Coronary artery (tissue), 2 donors: ENCODE data around the gene STK36.

Source experiments
- DNase-seq: peaks from one replicate; pipeline ENCODE4 v3.0.0-alpha.2; 2017; ENCODE audit warnings: low spot score
- H3K27ac ChIP-seq, 2 donors: fragments of 200-600 bp; sonication (generic); one replicate each; pipeline ENCODE4 v1.5.1; 2016 to 2019
- H3K4me3 ChIP-seq: fragments of 200-600 bp; sonication (generic); 2 replicates; pipeline ENCODE4 v1.5.1; 2016; ENCODE audit warnings: mild to moderate bottlenecking, moderate library complexity
- CTCF ChIP-seq: fragments of 200-600 bp; sonication (generic); IDR thresholded peaks from one replicate; pipeline ENCODE4 v1.5.1; 2019; ENCODE audit warnings: antibody characterized with exemption

Gene STK36

GRCh38 chr2:218631837-218632236 is 40.0 kb upstream of the STK36 start:
- H3K27ac ChIP-seq, result no peak overlapping the region
- TF ChIP-seq CTCF, result no peak

GRCh38 chr2:218635719-218636118 is 36.2 kb upstream of the STK36 start:
- no peak overlapping the region for H3K4me3 ChIP-seq
- no peak for TF ChIP-seq CTCF
- no peak overlapping the region for H3K27ac ChIP-seq
- DNase-seq, result no peak

More at GRCh38 chr2:218631837-218632236, 40.0 kb upstream of the STK36 start:
- DNase-seq, result no peak
- H3K4me3 ChIP-seq, result no peak overlapping the region

GRCh38 chr2:218638372-218638771 is 33.5 kb upstream of the STK36 start:
- Histone ChIP-seq H3K27ac (no peak overlapping the region), H3K4me3 (no peak overlapping the region)
- no peak for TF ChIP-seq CTCF
- no peak for DNase-seq

GRCh38 chr2:218642121-218642656 is 29.7 kb upstream of the STK36 start:
- no peak for TF ChIP-seq CTCF
- DNase-seq, result no peak
- Histone ChIP-seq H3K27ac (no peak overlapping the region), H3K4me3 (no peak overlapping the region)

- Histone ChIP-seq H3K4me3 (no peak overlapping the region), H3K27ac (no peak overlapping the region)
- TF ChIP-seq CTCF, result no peak
- DNase-seq, result no peak
Measured at GRCh38 chr2:218642786-218643185, 29.1 kb upstream of the STK36 start.

GRCh38 chr2:218643751-218644310 is 28.1 kb upstream of the STK36 start:
- no peak for DNase-seq
- Histone ChIP-seq H3K27ac (no peak overlapping the region), H3K4me3 (no peak overlapping the region)
- TF ChIP-seq CTCF, result no peak

GRCh38 chr2:218644721-218645120 is 27.2 kb upstream of the STK36 start:
- no peak for TF ChIP-seq CTCF
- no peak for DNase-seq
- Histone ChIP-seq H3K4me3 (no peak overlapping the region), H3K27ac (no peak overlapping the region)
